Urinary bladder (tissue), 4 donors: ENCODE data around the gene PANK4. TPM values are rescaled to one million over a fixed set of nuclear protein-coding genes. Genes with fewer than 3 reads are reported as not detected.

Source experiments
- DNase-seq: peaks from one replicate; pipeline ENCODE4 v3.0.0-alpha.2; 2015; ENCODE audit errors: extremely low spot score
- H3K27ac ChIP-seq: one replicate; pipeline ENCODE4 v1.5.1; 2013; ENCODE audit warnings: low read depth, mild to moderate bottlenecking, moderate library complexity
- H3K36me3 ChIP-seq: one replicate; pipeline ENCODE4 v1.6.1; 2013; ENCODE audit warnings: mild to moderate bottlenecking, moderate library complexity; ENCODE audit not compliant: insufficient read depth
- H3K4me1 ChIP-seq: one replicate; pipeline ENCODE4 v1.6.1; 2013; ENCODE audit warnings: mild to moderate bottlenecking, moderate library complexity; ENCODE audit not compliant: insufficient read depth
- H3K4me3 ChIP-seq: one replicate; pipeline ENCODE4 v1.5.1; 2013; ENCODE audit warnings: low read depth, low read length
- WGBS: extraction: QIAGEN DNeasy Blood & Tissue Kit; methylation state at CpG from one replicate; pipeline ENCODE4 v1.1.7; 2013; 5-methylcytosine and 5-hydroxymethylcytosine counted together
- polyA plus RNA-seq: library from polyadenylated mRNA; stranded (reverse); fragments of 200-250 nt; gene quantifications from one replicate; pipeline ENCODE4 v1.2.3, GENCODE V29; 2013
- total RNA-seq: library from RNA; depleted of rRNA; stranded (reverse); fragments of >200 nt; gene quantifications from one replicate; pipeline ENCODE4 v1.2.3, GENCODE V29; 2014
- donor health status: healthy with polysubstance abuse.
- donor health status: healthy.

The PANK4 gene
- total and polyA plus RNA-seq, 2 donors = 19.2 to 28.6 TPM

DNA sequence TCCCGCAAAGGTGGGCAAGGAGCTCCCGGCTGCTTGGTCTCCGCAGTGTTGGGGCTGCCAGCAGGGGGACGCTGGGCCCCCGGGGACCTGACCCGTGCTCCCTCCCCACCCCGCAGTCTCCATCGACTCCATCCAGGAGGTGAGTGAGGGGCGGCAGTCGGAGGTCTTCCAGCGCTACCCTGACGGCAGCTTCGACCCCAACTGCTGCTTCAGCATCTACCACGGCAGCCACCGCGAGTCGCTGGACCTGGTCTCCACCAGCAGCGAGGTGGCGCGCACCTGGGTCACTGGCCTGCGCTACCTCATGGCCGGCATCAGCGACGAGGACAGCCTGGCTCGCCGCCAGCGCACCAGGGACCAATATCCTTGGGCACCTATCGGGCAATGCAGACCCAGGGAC lies 46.8 kb downstream of the PANK4 start:
- DNase-seq = no peak
- Histone ChIP-seq H3K4me3 (no peak overlapping the region), H3K36me3 (no peaks in the 10 kb centered on the region), H3K27ac (no peak overlapping the region), H3K4me1 (no peaks in the 10 kb centered on the region)
- WGBS = 85% methylated on average over 28 of the region's 28 CpGs

DNA sequence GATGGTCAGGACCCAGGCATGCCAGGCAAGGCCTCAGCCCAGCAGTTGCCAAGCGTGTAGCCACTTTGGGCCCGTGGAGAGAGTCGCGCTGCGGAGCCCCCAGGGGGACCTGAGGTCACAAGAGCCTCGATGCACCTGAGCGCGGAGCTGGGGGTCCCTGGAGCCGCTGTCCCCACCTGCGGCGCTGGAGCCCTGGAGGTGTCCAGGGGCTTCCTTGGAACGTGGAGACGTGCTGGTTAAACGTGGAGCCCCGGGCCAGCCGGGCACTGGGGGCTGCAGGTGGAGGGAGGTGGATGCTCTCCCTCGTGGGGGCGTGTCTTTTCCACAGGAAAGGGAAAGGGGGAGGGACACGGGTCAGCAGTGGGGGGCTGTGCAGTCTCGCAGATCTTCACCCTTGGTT lies 47.2 kb downstream of the PANK4 start:
- Histone ChIP-seq H3K36me3 (no peaks in the 10 kb centered on the region), H3K4me1 (no peaks in the 10 kb centered on the region), H3K27ac (no peak overlapping the region), H3K4me3 (no peak overlapping the region)
- no peak for DNase-seq
- WGBS = 76% methylated on average over 20 of the region's 20 CpGs

DNA sequence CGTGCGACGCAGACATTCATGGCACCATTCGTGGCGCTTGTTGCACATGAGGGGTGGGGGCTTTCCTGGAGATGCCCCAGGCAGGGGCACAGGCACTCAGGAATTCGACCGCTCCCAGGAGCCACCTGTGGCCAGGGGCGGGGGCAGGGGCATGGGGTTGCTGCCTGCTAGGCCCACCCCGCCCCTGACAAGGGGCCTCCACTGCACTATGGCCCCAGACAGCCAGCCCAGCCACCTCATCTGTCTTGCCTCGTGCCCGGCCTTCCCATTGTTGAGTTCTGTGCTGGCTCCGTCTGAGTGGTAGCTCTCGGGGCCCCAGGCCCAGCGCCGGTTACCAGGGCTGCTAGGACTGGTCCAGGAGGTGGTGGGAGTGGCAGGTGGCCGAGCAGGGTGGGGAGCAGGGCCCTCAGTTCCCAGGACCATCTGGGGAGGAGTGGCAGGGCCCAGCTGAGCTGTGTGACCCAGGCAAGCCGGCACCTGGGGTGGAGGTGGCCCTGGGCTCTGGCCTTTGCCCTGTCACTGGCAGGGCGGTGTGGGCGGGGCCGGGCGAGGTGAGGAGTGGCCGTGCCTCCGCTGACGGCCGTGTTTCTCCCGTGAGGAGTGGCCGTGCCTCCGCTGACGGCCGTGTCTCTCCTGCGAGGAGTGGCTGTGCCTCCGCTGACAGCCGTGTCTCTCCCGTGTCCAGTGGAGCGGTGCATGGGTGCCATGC lies 48.5 kb downstream of the PANK4 start:
- H3K4me3 ChIP-seq = no peak overlapping the region
- H3K36me3 ChIP-seq = no peaks in the 10 kb centered on the region
- WGBS = 67% methylated on average over 35 of the region's 35 CpGs
- H3K27ac ChIP-seq = no peak overlapping the region
- no peak for DNase-seq
- no peaks in the 10 kb centered on the region for H3K4me1 ChIP-seq

DNA sequence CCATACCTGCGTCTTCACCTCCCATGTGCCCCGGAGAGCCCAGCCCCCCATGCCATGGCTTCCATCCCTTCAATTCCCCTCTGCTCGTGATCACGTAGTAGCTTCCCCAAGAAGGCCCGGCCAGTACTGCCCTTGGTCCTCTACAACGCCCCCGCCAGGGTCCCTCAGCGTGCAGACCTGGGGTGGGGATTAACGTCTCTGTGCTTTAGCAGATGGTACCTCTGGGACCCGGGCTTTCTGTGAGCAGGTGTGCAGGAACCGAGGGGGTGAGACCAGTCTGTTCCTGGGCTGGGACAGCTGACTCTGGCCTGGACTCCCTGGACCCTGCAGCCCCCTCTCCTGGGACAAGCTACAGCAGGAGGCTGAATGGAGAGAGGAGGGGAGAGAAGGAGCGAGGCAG lies 49.1 kb downstream of the PANK4 start:
- 68% methylated on average over 12 of the region's 12 CpGs for WGBS
- Histone ChIP-seq H3K27ac (no peak overlapping the region), H3K36me3 (no peaks in the 10 kb centered on the region), H3K4me3 (no peak overlapping the region), H3K4me1 (no peaks in the 10 kb centered on the region)
- no peak for DNase-seq

DNA sequence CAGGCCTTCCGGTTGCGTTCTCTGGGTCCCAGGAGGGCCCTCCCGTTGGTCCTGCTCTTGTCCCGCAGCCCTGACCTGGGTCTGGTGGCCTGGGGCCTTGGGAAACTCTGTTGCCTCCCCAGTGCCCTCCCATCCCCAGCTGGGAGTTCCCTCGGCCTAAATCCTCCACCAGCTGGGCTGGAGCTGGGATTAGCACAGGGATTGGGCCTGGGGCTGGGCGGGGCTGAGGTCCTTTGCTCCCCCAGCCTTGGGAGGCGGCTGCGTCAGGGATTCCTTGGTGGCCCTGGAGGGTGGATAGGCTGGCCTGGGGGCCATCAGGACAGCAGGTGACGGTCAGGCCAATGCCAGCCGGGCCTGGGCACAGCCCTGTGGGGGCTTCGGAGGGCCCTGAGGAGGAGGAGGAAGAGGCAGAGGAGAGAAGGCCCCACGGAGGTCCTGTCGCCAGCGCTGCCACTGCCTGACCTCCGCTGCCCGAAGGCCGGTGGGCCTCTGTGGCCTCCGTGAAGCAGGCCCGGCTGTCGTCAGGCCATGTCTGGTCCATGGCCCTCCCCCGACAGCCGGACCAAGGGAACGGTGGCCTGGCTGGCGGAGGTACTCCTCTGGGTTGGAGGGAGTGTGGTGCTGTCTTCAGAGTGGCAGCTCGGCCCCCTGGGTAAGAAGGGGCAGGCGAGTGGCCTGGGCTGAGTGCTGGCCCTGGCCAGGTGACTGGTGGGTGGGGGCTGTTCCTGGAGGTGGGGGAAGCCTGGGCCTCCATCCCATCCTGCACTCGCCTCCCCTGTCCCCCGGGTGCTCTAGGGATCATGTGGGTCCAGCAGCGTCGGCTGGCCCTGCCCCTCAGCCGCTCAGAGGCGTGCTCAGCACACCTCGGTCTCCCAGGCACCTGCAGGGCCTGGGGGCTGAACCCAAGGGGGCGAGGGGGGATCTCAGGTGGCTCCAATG lies 50.1 kb downstream of the PANK4 start, which contains the start of gene PLCH2:
Gene PLCH2, plus strand, starts transcription at position 229 of the 939 bp plus-strand sequence. Its CDS starts 300 bp downstream, at position 529.
- no peak within 1 kb of the TSS for H3K4me3 ChIP-seq
- H3K27ac ChIP-seq = no peak within 1 kb of the TSS
- H3K4me1 ChIP-seq = no peaks in the 10 kb centered on the region
- no peak for DNase-seq
- H3K36me3 ChIP-seq = no peaks in the 10 kb centered on the region
- WGBS = 83% methylated on average over 34 of the region's 34 CpGs

DNA sequence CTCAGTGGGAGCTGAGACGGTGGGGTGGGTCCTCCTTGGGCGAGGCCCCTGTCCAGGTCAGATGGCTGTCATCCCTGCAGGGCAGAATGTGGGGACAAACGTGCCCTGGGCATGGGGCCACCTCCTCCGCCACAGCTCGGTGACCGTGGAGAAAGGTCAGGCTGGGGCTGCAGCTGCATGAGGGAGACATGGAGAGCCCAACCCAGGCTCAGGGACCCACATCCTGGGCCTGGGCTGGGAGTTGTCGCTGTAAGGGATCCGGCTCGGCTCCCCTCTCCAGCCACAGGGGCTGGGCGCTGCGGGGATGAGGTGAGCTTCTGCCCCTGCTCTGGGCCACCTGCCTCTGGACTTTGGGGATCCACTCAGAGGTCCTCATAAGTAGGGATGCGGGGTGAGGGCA lies 50.8 kb downstream of the PANK4 start:
- 84% methylated on average over 12 of the region's 12 CpGs for WGBS

DNA sequence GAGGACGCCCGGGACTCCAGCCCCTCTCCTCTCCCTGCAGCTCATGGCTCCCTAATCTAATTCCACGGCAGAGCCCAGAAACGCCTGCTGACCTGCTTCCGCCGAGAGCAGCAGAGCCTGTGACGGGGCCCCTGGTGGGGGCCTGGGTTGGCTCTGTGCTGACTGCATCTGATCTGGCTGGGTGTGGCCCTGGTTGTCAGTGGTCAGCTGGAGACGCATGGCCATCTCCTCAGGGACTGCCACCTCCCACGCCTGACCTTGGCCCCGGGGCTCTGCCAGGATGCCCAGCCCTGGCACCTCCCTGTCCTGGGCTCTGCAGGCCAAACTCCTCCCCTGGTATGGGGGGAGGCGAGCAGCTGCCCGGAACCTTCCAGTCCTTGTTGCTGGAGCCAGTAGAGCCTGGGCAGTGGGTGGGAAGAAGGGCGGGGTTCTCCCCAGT lies 51.4 kb downstream of the PANK4 start:
- Histone ChIP-seq H3K27ac (no peak overlapping the region), H3K4me1 (no peaks in the 10 kb centered on the region), H3K36me3 (no peaks in the 10 kb centered on the region), H3K4me3 (no peak overlapping the region)
- WGBS = 41% methylated on average over 13 of the region's 13 CpGs
- DNase-seq = no peak

More for the DNA sequence above, 50.8 kb downstream of the PANK4 start:
- no peaks in the 10 kb centered on the region for H3K4me1 ChIP-seq
- DNase-seq = no peak
- no peak overlapping the region for H3K27ac ChIP-seq
- no peak overlapping the region for H3K4me3 ChIP-seq
- H3K36me3 ChIP-seq = no peaks in the 10 kb centered on the region

DNA sequence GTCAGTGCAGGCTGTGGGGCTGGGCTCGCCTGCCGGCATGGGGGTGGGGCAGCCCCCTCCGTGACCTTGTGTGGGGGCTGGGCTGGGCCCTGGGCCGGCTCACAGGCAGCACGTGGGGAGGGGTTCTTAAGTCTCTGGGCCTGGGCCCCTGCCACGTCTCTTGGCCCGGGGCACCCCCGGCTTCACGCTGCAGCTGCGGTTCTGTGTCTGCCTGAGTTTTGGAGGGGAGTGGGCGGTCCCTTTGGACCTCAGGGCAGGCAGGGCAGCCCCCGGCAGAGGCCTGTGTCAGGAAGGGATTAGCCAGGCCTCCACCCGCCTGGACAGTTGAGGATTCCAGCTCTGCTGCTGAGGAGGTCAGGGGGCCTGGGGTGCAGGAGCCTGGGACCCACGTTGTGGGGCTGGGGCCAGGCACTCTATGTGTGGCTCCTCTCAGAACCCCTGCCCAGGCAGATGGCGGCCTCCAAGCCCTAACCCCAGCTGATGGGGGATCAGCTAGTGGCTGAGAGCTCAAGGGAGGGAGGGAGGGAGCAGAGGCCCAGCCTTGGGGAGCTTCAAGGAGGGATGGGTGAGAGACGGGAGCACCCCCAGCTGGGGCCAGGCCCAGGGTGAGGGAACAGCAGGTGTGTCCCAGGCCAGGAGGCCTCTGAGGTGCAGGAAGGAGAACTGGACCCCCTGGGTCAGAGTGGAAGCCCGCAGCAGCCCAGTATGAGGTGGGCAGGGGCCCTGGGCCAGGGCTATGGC lies 52.1 kb downstream of the PANK4 start:
- no peak for DNase-seq
- Histone ChIP-seq H3K4me3 (no peak overlapping the region), H3K4me1 (no peaks in the 10 kb centered on the region), H3K36me3 (no peaks in the 10 kb centered on the region), H3K27ac (no peak overlapping the region)
- WGBS = 43% methylated on average over 17 of the region's 17 CpGs

DNA sequence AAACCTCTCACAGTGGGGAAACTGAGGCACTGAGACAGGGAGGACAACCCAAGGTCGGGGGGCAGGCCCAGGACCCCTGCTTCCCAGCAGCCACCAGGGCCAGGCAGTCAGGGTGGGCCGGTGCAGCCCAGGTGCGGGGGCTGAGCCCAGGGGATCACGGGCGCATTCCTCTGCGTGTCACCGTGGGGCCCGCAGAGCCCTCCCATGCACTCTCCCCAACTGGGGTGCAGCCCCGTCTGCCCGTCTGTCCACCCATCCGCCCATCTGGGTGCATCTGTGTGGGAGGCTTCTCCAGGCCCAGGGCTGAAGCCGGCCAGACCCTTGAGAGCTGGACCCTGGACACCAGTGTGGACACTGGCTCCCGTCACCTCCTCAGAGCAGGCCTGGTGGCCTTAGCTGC lies 53.2 kb downstream of the PANK4 start:
- no peak overlapping the region for H3K4me3 ChIP-seq
- 92% methylated on average over 13 of the region's 13 CpGs for WGBS
- DNase-seq = no peak
- no peak overlapping the region for H3K27ac ChIP-seq
- H3K4me1 ChIP-seq = no peaks in the 10 kb centered on the region
- H3K36me3 ChIP-seq = no peaks in the 10 kb centered on the region

DNA sequence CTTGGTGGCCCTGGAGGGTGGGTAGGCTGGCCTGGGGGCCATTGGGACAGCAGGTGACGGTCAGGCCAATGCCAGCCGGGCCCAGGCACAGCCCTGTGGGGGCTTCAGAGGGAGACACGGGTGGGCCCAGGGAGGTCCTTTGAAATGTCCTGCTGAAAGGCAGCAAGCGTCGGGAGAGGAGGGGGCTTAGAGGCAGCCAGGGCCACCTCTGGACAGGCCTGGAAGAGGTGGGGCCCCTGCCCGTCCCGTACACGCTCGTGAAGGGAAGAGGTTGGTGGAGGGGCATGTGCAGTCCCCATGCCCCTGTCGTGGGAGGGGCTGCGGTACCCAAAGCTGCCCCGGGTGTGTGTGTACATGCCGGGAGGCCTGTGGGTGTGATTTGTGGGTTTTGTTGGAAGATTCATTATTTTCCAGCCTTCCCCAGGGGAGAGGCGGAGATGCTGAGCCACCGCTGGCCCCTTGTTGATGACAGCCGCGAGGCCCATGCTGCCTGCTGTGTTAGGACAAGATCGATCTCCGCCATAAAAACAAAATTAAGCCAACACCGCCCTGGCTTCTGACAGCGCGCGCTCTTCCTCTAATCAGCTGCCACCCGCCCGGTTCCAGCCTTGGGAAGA lies 53.7 kb downstream of the PANK4 start:
- H3K36me3 ChIP-seq = no peaks in the 10 kb centered on the region
- 70% methylated on average over 25 of the region's 25 CpGs for WGBS

DNA sequence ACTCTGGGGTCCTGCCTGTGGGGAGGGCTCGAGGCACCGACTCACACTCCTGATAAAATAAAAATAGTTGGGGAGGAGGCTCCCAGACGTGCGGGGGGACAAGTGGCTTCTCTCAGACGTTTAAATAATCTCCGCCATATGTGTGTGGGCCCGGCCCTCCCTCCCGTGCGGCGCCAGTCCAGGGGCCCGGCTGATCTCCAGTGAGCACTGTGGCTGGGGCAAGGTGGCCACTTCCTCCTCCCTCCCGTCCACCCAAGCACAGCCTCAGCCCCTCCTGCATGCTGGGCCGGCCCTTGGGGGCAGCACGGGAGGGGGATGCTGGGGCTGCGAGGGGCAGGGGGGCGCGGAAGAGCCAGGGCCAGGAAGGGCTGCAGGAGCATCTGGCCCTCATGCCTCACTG lies 54.3 kb downstream of the PANK4 start:
- WGBS = 36% methylated on average over 17 of the region's 17 CpGs

More for the DNA sequence above, 53.7 kb downstream of the PANK4 start:
- H3K4me3 ChIP-seq = no peak overlapping the region
- DNase-seq = no peak
- H3K27ac ChIP-seq = no peak overlapping the region
- H3K4me1 ChIP-seq = no peaks in the 10 kb centered on the region

DNA sequence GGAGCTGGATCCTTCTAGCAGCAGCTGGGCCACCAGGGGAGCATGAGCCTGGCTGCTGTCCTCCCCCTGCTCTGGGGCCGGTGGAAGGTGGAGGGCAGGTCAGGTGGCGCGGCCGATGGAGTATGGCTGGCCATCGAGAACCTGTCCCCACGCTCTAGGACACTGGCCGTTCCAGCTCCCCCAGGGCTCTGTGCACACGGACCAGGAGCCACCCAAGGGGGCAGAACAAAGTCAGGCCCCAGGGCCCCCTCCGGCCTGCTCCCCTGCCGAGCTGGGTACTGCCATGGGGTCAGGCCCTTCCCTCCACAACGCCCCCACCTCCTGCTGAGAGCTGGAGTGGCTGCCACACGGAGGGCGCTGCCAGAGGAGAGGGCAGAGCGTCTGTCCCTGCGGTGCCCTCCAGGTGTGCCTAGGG lies 54.8 kb downstream of the PANK4 start:
- DNase-seq = no peak
- no peak overlapping the region for H3K27ac ChIP-seq
- H3K4me3 ChIP-seq = no peak overlapping the region
- H3K4me1 ChIP-seq = no peaks in the 10 kb centered on the region
- 86% methylated on average over 15 of the region's 15 CpGs for WGBS
- H3K36me3 ChIP-seq = no peaks in the 10 kb centered on the region

More for the DNA sequence above, 54.3 kb downstream of the PANK4 start:
- no peak overlapping the region for H3K27ac ChIP-seq
- DNase-seq = no peak
- H3K36me3 ChIP-seq = no peaks in the 10 kb centered on the region
- H3K4me1 ChIP-seq = no peaks in the 10 kb centered on the region
- no peak overlapping the region for H3K4me3 ChIP-seq

DNA sequence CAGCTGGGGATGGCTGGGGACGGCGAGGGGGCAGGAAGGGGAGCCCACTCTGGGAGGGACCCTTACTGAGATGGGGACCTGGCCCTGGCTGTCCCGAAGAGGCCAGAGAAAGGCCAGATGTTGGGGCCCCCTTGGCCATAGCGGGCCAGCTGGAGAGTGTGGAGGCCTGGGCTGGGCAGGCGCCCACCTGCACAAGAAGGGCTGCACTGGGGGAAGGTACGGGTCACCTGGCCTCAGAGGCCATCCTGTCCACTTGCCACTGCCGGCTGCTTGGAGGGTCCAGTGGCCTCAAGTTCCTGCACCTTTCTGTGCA lies 55.3 kb downstream of the PANK4 start:
- Histone ChIP-seq H3K36me3 (no peaks in the 10 kb centered on the region), H3K4me1 (no peaks in the 10 kb centered on the region), H3K4me3 (no peak overlapping the region), H3K27ac (no peak overlapping the region)
- WGBS = 77% methylated on average over 7 of the region's 7 CpGs
- no peak for DNase-seq
